GM12875 (cell line): ENCODE measurements around the gene SCG3.

Source experiments
- H3K4me3 ChIP-seq: one replicate; pipeline ENCODE4 v1.5.1; 2011; ENCODE audit warnings: low read depth, low read length, control low read depth
- TF ChIP-seq, protein P1 (sequence below): IDR thresholded peaks from 2 replicates; pipeline ENCODE4 v1.5.1; 2011; ENCODE audit warnings: low read depth, mild to moderate bottlenecking, control low read depth, inconsistent platforms, low read length, moderate library complexity, borderline replicate concordance; ENCODE audit not compliant: insufficient read depth

SCG3 gene

DNA sequence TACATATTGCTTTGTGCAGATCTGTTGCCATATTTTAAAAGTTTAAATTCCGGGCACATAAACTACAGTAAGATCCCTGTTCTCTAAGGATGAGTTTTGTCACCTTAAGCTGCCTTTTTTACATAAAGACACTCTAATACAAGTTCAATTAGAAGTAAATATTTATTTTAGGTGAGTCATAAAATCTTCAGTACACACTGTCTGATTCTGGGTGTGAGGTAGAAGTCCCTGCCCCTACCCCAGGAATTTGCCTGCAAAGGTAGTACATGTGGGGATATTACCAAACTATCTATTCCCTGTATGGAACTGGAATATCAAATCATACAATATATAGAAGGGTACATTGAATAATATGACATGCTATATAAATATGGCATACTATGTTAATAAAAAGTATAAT is 6.3 kb downstream of the SCG3 start:
- TF ChIP-seq, protein P1, sequence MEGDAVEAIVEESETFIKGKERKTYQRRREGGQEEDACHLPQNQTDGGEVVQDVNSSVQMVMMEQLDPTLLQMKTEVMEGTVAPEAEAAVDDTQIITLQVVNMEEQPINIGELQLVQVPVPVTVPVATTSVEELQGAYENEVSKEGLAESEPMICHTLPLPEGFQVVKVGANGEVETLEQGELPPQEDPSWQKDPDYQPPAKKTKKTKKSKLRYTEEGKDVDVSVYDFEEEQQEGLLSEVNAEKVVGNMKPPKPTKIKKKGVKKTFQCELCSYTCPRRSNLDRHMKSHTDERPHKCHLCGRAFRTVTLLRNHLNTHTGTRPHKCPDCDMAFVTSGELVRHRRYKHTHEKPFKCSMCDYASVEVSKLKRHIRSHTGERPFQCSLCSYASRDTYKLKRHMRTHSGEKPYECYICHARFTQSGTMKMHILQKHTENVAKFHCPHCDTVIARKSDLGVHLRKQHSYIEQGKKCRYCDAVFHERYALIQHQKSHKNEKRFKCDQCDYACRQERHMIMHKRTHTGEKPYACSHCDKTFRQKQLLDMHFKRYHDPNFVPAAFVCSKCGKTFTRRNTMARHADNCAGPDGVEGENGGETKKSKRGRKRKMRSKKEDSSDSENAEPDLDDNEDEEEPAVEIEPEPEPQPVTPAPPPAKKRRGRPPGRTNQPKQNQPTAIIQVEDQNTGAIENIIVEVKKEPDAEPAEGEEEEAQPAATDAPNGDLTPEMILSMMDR: no peak
- no peak overlapping the region for H3K4me3 ChIP-seq

DNA sequence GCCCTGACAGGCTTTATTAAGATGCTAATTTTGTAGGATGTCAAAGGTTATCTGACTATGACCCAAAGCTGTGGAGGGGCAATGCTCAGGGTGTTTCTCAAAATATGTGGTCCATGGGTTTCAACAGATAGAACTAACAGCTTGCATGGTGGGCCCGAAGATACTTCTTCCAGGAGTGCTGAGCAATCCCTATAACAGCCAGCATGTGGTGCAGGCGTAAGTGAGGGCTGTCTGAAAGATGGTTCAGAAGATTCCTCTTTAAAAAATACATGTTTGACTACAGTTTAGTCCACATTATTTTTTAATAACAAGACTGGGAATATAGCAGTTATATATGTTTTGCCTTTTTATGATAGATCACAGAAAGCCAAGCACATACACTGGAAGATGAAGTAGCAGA is 7.6 kb downstream of the SCG3 start:
- TF ChIP-seq, protein P1: no peak
- no peak overlapping the region for H3K4me3 ChIP-seq

DNA sequence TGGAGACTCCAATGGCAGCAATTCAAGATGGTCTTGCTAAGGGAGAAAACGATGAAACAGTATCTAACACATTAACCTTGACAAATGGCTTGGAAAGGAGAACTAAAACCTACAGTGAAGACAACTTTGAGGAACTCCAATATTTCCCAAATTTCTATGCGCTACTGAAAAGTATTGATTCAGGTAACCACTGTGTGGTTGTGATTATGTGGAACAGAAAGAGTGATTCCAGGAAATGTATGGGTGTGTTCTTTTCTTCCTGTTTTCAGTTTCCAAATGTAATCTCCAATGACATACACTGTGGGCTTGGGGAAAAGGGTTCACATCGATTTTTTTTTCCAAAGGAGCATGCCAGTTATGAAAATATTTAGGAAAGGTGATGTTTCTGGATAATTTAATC is 10.9 kb downstream of the SCG3 start:
- no peak overlapping the region for H3K4me3 ChIP-seq
- TF ChIP-seq, protein P1: no peak

DNA sequence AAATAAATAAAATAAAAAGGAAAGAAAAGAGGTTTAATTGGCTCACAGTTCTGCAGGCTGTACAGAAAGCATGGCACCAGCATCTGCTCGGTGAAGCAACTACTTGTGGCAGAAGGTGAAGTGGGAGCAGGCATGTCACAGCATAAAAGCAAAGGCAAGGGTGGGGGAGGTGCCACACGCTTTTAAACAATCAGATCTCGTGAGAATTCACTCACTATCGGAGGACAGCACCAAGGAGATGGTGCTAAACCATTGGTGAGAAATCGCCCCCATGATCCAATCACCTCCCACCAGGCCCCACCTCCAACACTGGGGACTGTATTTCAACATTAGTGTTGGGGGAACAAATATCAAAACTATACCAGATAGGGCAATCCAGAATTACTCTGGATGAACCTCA is 15.3 kb downstream of the SCG3 start:
- TF ChIP-seq, protein P1: no peak
- no peak overlapping the region for H3K4me3 ChIP-seq

DNA sequence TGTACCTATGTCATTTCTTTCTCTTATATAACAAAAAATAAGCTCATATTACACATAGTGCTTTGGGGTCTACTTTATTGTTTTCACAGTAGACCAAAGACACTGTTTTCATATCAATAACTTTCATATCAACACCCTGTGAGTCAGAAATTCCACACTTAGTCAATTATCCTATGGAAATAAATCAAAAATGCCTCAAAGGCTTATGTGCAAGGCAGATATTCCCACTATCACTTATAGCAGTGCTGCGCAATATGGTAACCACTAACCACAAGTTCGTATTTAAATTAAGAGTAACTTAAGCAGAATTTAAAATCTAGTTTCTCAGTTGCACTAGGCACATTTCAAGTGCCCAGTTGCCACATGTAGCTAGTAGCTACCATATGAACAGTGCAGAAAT is 15.9 kb downstream of the SCG3 start:
- no peak overlapping the region for H3K4me3 ChIP-seq
- TF ChIP-seq, protein P1: no peak

DNA sequence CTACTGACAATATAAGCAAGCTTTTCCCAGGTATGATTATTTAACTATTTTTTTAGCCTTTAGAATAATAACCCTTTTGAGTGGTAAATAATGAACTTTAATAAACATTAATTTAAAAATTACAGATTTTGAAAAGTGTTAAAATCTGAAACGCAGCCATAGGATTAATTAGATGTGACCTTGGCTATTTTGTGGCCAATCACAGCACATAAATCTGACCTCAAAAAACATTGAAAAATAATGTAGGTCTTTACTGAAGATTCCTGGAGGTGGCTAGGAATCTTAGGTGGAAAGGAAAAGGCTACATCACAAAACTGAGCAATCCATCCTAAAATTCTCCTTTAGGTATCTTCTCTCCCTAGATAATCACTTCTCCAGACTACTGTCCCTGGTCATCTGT is 18.1 kb downstream of the SCG3 start:
- no peak overlapping the region for H3K4me3 ChIP-seq
- TF ChIP-seq, protein P1: no peak

DNA sequence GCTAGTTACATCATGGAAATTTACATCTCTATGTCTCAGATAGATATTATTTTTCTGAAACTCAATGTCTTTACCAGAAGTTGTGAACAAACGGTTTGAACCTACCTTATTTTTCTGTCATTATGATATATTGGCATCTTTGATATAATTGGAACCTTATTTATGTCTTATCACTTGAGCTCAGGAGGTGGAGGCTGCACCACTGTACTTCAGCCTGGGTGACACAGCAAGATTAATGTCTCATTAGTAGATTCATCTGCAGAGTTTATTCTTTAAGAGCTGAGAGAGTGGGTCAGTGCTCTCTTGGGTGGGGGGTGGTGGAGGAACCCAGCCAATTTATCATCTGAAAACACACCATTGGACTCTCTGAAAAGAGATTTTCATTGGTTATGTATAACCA is 21.4 kb downstream of the SCG3 start:
- TF ChIP-seq, protein P1: no peak
- no peak overlapping the region for H3K4me3 ChIP-seq
